Transverse colon (tissue), 4 donors: ENCODE measurements around the gene OR2M5.

Experiments used
- CTCF ChIP-seq, 5 experiments: fragments of 200-600 bp in 3 of 5; fragments of 450-650 bp in 2 of 5; sonication (generic) in 3 of 5; IDR thresholded peaks; 1 replicate in 2 of 5; 2 replicates in 3 of 5; pipeline ENCODE4 v1.5.1; 2016 to 2017; ENCODE audit warnings: antibody characterized with exemption in 5 of 5, inconsistent platforms in 3 of 5, mild to moderate bottlenecking in 2 of 5, moderate library complexity in 1 of 5
- EP300 ChIP-seq: sonication (generic); formaldehyde crosslinking; IDR thresholded peaks from one replicate; pipeline ENCODE4 v1.6.1; 2017; ENCODE audit warnings: antibody characterized with exemption, low read depth
- POLR2A ChIP-seq: fragments of 450-650 bp; IDR thresholded peaks from one replicate; pipeline ENCODE4 v1.6.1; 2016; ENCODE audit warnings: antibody characterized with exemption, mild to moderate bottlenecking, moderate library complexity
- POLR2AphosphoS5 ChIP-seq, 3 donors: sonication (generic); formaldehyde crosslinking; IDR thresholded peaks; one replicate each; pipeline ENCODE4 v1.6.1; 2016; ENCODE audit warnings: antibody characterized with exemption in 3 of 3

- TF ChIP-seq CTCF (IDR thresholded peaks at IDR 0.05), result no peak
- no peak for TF ChIP-seq POLR2AphosphoS5 (IDR thresholded peaks at IDR 0.05)
- TF ChIP-seq POLR2A, result no peak
- no peak for TF ChIP-seq EP300
Measured at GRCh38 chr1:248143311-248143710, 1.6 kb upstream of the OR2M5 start.
